Measurements from ENCODE around the gene COL18A1.
A peak's percentile ranks its signal among the peaks of the same experiment; 100 is the strongest.

The COL18A1 gene

DNA sequence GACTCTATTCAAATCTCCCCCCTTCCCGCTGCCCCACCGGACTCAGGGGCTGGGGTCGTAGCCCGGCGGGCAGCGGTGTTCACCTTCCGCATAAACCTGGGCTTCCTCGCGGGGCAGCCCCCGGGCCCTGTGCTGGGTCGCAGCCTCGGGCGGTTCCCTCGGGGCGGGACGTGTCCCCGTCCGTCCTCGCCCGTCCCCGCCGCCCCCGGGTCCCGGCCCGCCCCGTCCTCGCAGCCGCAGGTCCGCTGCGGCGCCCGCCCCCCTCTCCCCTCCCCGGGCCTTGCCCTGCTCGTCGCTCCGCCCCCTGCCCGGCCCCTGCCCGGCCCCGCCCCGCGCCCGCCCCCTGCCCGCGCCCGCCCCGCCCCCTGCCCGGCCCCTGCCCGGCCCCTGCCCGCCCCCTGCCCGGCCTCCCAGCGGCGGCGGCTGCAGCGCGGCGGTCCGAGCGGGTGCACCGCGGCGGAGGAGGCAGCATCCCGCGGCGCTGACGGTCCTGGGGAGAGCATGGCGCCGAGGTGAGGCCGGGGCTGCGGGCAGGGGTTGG lies at the start of gene COL18A1:
TSS of gene COL18A1 (plus strand) at position 436 of the 541 bp plus-strand sequence. CDS start at position 502, 66 bp downstream.
- peak within 1 kb of the TSS; percentile 60 for H3K4me3 ChIP-seq (ENCODE audit: low read depth, low read length)
- CTCF ChIA-PET: no interaction called here
- no peak for DNase-seq (ENCODE audit: low read depth, low spot score)
- TF ChIP-seq, protein P1, sequence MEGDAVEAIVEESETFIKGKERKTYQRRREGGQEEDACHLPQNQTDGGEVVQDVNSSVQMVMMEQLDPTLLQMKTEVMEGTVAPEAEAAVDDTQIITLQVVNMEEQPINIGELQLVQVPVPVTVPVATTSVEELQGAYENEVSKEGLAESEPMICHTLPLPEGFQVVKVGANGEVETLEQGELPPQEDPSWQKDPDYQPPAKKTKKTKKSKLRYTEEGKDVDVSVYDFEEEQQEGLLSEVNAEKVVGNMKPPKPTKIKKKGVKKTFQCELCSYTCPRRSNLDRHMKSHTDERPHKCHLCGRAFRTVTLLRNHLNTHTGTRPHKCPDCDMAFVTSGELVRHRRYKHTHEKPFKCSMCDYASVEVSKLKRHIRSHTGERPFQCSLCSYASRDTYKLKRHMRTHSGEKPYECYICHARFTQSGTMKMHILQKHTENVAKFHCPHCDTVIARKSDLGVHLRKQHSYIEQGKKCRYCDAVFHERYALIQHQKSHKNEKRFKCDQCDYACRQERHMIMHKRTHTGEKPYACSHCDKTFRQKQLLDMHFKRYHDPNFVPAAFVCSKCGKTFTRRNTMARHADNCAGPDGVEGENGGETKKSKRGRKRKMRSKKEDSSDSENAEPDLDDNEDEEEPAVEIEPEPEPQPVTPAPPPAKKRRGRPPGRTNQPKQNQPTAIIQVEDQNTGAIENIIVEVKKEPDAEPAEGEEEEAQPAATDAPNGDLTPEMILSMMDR (IDR thresholded peaks at IDR 0.05; ENCODE audit: insufficient read depth, low read length, missing control alignments): no peak
- POLR2A ChIA-PET: no interaction called here

DNA sequence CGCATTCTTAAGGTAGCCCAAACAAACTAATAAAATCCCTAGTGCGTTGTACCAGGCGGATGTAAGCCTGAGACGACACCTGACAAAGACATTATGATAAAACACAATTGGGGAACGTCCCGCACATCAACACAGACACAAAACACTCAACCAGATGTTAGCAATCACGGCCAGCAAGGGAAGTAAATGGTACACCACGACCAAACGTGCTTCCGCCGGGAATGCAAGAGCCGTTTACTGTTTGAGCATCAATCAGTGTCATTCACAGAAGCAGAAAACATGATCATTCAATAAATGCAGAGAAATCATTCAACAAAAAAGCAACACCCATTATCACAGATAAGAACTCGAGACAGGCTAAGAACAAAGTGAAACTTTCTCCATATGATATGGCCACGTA lies 49.4 kb upstream of the COL18A1 start:
- POLR2A ChIA-PET: no interaction called here
- no peak for DNase-seq (ENCODE audit: low read depth, low spot score)
- CTCF ChIA-PET: no interaction called here
- TF ChIP-seq, protein P1 (IDR thresholded peaks at IDR 0.05; ENCODE audit: insufficient read depth, low read length, missing control alignments): no peak
- no peak overlapping the region for H3K4me3 ChIP-seq (ENCODE audit: low read depth, low read length)

DNA sequence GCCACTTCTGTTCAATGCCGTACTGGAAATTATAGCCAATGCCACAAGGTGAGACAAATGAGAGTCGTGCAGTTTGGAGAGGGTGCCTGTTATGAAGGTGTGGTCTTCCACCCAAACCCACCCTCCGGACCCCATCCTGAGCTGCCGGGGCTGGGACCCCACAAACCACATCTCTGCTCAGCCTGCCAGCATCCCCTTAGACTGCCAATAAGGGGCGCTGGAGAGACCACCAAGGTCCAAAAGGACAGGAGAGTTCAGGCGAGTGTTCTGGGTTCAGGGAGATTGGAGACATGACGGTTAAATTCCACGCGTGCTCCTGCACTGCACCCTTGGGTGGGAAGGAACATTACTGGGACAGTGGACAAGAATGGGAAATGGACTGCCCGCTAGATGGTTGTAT lies 48.7 kb upstream of the COL18A1 start:
- TF ChIP-seq, protein P1 (IDR thresholded peaks at IDR 0.05; ENCODE audit: insufficient read depth, low read length, missing control alignments): no peak
- DNase-seq (ENCODE audit: low read depth, low spot score): no peak
- CTCF ChIA-PET: interaction anchor here (1.0 kb wide), 1 partner anchor 10 kb away, joined by 3 read pairs; no protein-coding TSS in a partner anchor
- POLR2A ChIA-PET: no interaction called here
- no peak overlapping the region for H3K4me3 ChIP-seq (ENCODE audit: low read depth, low read length)

DNA sequence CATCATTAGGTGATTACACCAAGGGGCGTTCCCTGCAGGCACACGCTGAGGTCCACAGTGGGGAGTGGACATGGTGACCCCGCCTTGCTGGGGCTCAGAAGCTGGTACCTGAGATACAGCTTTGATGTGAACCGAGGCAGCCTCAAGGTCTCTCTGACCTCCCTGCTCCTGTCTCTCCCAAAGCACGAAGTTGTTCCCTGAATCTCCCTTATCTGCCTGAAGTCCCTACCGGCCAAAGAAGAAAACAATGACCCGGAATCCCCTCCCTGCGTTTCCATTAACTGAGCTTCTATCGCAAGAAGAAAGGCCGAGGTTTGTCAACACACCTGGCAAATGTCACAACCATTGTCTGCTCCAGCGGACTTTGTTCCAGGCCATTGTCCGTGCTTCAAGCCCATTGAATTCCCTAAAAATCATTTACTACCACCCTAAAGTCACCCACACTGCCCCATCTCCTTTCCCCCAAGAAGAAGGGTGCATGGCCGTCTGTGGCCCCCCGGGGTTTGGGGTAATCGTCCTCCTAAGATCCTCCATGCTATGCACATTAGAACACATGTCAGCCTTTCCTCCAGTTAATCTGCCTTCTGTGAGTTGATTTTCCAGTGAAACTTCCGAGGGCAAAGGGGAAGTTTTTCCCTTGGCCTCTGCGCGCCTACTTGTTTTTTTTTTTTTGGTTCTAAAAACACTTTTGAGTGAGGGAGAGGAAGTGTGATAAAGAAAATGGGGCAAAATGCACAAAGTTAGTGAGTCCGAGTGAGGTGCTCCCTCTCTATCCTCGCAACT lies 48.1 kb upstream of the COL18A1 start:
- no peak for DNase-seq (ENCODE audit: low read depth, low spot score)
- POLR2A ChIA-PET: no interaction called here
- no peak overlapping the region for H3K4me3 ChIP-seq (ENCODE audit: low read depth, low read length)
- TF ChIP-seq, protein P1 (IDR thresholded peaks at IDR 0.05; ENCODE audit: insufficient read depth, low read length, missing control alignments): no peak
- CTCF ChIA-PET: interaction anchor here (0.7 to 2.4 kb wide), 3 partner anchors 7 to 46 kb away, joined by 3 to 5 read pairs (median 3); no protein-coding TSS in a partner anchor

DNA sequence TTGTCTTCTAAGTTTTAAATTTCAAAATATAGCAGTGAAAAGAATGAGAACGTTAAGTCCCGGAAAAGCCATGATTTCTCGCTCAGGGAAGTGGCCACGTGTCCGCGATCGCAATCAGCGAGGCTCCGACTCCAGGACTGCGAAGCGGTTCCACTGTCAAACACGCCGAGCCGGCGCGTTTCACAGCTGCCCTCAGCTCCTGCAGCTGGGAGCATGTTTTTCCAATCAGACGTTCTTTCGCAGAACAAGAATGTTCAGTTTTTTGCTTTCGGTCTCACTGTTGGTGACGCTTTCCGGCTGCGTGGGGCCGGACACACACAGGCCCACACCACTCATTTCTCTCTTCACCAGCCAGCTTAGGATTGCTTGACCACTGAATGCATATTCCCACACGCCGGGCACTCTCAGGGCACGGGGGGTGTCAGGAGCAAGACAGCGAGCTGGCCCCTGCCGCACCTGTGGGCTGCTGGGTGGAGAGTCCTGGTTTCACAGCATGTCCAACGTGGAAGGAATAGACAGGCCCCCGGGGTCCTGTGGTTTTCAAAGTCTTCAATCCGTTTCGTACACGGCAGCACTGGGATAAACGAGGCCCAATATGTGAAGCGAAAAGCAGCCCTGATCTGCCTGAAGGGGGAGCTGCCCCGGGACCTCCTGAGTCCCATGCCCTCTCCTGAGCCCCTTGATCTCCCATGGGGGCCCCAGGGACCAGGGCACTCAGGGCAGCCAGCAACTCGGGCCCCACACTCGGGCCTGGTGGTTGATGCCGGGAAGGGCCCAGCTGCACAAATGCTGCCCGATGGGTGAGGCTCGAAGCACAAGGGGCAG lies 47.3 kb upstream of the COL18A1 start:
- TF ChIP-seq, protein P1 (IDR thresholded peaks at IDR 0.05; ENCODE audit: insufficient read depth, low read length, missing control alignments): peak; percentile 11
- ChIA-PET CTCF (interaction anchor here (0.7 to 2.4 kb wide), 2 partner anchors 8 to 47 kb away, joined by 3 to 5 read pairs; no protein-coding TSS in a partner anchor), POLR2A (no interaction called here)
- no peak for DNase-seq (ENCODE audit: low read depth, low spot score)
- no peak overlapping the region for H3K4me3 ChIP-seq (ENCODE audit: low read depth, low read length)

DNA sequence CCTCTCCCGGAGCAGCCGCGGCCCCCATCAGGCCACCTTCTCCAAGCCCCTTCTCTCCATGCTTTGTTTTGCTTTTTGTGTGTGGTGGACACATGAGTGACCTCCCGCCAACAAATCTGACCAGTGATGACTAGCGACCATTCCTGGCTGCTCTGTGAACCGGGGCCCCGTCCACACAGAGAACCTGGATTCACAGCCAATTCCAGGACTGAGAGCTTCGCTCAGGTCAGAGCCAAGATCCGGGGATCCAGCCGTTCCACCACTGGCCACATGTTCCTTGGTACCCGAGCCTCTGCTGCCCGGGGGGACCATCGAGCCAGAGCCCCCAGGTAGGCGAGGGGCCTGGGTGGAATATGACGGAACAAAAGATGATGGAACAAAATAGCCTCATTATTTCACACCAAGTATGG lies 46.7 kb upstream of the COL18A1 start:
- TF ChIP-seq, protein P1 (IDR thresholded peaks at IDR 0.05; ENCODE audit: insufficient read depth, low read length, missing control alignments): no peak
- CTCF ChIA-PET: interaction anchor here (2.4 kb wide), 1 partner anchor 9 kb away, joined by 5 read pairs; no protein-coding TSS in a partner anchor
- H3K4me3 ChIP-seq (ENCODE audit: low read depth, low read length): no peak overlapping the region
- POLR2A ChIA-PET: no interaction called here
- DNase-seq (ENCODE audit: low read depth, low spot score): no peak

Data from AG04449 (cell line).